Pancreas (tissue), 10 donors: ENCODE data around the gene NUAK1. TPM values are rescaled to one million over a fixed set of nuclear protein-coding genes. Genes with fewer than 3 reads are reported as not detected.
A peak's percentile ranks its signal among the peaks of the same experiment; 100 is the strongest.

ENCODE experiments used
- ATAC-seq, 4 donors: fragments of 200-7000 bp; cut with Tn5 transposase; one replicate each; pipeline versions ENCODE4 v1.8.0 to v1.9.1; 2020; ENCODE audit warnings: mild to moderate bottlenecking in 4 of 4, moderate library complexity in 4 of 4
- DNase-seq, 6 donors: peaks; one replicate each; pipeline ENCODE4 v3.0.0-alpha.2; 2020
- FAIRE-seq: peaks from 2 replicates; lab custom pipeline; 2012; peaks lifted over from hg19 to GRCh38; lab: Jason Lieb, UNC
- H3K27ac ChIP-seq, 4 donors: fragments of 200-600 bp; sonication (generic); 1 replicate in 3 of 4; 2 replicates in 1 of 4; pipeline versions ENCODE4 v1.5.0 to v1.8.0; 2020
- H3K27me3 ChIP-seq, 4 donors: fragments of 200-600 bp; one replicate each; pipeline ENCODE4 v1.8.0; 2021
- H3K36me3 ChIP-seq, 3 donors: fragments of 200-600 bp; sonication (generic) in 1 of 3; one replicate each; pipeline versions ENCODE4 v1.5.0 to v1.8.0; 2020 to 2021
- H3K4me1 ChIP-seq, 3 donors: fragments of 200-600 bp; one replicate each; pipeline ENCODE4 v1.8.0; 2021
- H3K4me3 ChIP-seq, 4 donors: fragments of 200-600 bp; sonication (generic) in 2 of 4; one replicate each; pipeline versions ENCODE4 v1.5.0 to v1.8.0; 2020 to 2021
- H3K9me3 ChIP-seq, 4 donors: fragments of 200-600 bp; one replicate each; pipeline ENCODE4 v1.8.0; 2021
- WGBS, 2 donors: extraction: QIAGEN DNeasy Blood & Tissue Kit; methylation state at CpG; one replicate each; pipeline ENCODE4 v1.1.7; 2013; 5-methylcytosine and 5-hydroxymethylcytosine counted together
- intact Hi-C, 3 donors: fragments of 100-400 bp; cut with DNase I; formaldehyde crosslinking; loops; one replicate each; pipeline versions ENCODE4 v1.11.1 to v1.14.2; 2022
- polyA plus RNA-seq, 2 donors: library from polyadenylated mRNA; stranded (reverse); fragments of 200-250 nt; gene quantifications; one replicate each; pipeline ENCODE4 v1.2.3, GENCODE V29; 2013
- total RNA-seq, 6 donors: library from RNA; stranded (reverse); fragmentation: NEBNext Ultra II Directional in 4 of 6; extraction: Animal tissue kit (Norgen Biotek cat#: 25700) in 4 of 6; gene quantifications; one replicate each; pipeline versions ENCODE4 v1.2.1 to v1.2.4, GENCODE V29; 2021 to 2023
- TF ChIP-seq, protein P1 (sequence below), 4 donors: fragments of 200-600 bp; sonication (generic) in 3 of 4; IDR thresholded peaks; one replicate each; pipeline versions ENCODE4 v1.5.0 to v1.8.0; 2021; ENCODE audit warnings: antibody characterized with exemption in 4 of 4
- donor health status: healthy with polysubstance abuse.
- donor health status: DM: no; HTN: no; CAD: no; lungs with moderate emphysema.
- donor health status: DM: no; HTN: no; CAD: no.
- donor health status: control.
- donor health status: control.
- donor health status: Bipolar disorder and iron deficiency.
- donor health status: DM: yes; HTN: yes; CAD: no.
- donor health status: DM: no; HTN: no; CAD: no.
- donor health status: DM: no; HTN: no; CAD: no.
- donor health status: DM: yes; HTN: yes; CAD: no.

NUAK1 gene
- total and polyA plus RNA-seq, 8 donors = 1.6 to 6.5 (median 2.6) TPM

GRCh38 chr12:106090591-106091445 lies 47.9 kb downstream of the NUAK1 start:
- FAIRE-seq = no peak
- Histone ChIP-seq H3K36me3 (no peaks in the 10 kb centered on the region), H3K27ac (peak overlapping the region in 2 of 4 donors; percentile 34 to 52), H3K9me3 (no peaks in the 10 kb centered on the region), H3K4me1 (no peaks in the 10 kb centered on the region), H3K4me3 (no peak overlapping the region), H3K27me3 (no peaks in the 10 kb centered on the region)
- peak in 3 of 4 donors; percentile 26 to 44 (median 37) for ATAC-seq
- DNase-seq = no peak
- TF ChIP-seq, protein P1, sequence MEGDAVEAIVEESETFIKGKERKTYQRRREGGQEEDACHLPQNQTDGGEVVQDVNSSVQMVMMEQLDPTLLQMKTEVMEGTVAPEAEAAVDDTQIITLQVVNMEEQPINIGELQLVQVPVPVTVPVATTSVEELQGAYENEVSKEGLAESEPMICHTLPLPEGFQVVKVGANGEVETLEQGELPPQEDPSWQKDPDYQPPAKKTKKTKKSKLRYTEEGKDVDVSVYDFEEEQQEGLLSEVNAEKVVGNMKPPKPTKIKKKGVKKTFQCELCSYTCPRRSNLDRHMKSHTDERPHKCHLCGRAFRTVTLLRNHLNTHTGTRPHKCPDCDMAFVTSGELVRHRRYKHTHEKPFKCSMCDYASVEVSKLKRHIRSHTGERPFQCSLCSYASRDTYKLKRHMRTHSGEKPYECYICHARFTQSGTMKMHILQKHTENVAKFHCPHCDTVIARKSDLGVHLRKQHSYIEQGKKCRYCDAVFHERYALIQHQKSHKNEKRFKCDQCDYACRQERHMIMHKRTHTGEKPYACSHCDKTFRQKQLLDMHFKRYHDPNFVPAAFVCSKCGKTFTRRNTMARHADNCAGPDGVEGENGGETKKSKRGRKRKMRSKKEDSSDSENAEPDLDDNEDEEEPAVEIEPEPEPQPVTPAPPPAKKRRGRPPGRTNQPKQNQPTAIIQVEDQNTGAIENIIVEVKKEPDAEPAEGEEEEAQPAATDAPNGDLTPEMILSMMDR (IDR thresholded peaks at IDR 0.05) = no peak
- WGBS, 2 donors = 80 to 84% methylated on average over 10 of the region's 10 CpGs
- intact Hi-C loops = no loop called here

DNA sequence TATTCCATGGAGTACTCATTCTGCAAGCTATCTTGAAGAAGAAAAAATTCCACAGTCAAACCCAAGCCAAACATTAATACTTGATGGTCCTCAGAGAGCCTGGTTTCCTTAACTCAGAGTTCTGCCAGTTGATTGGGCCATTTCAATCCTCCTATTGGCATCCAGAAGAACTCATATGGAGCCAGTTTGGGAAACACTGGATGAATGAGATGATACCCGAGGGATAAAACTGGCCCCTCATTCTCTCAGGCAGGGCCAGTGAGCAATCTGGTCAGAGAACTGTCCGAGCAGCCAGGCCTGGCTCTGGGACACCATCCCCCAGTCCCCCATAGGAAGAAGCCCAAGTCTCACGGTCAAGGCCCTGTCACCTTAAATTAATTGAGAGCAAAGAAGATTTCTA lies 48.8 kb downstream of the NUAK1 start:
- Histone ChIP-seq H3K27ac (no peak overlapping the region), H3K36me3 (no peaks in the 10 kb centered on the region), H3K4me3 (no peak overlapping the region), H3K4me1 (no peaks in the 10 kb centered on the region), H3K9me3 (no peaks in the 10 kb centered on the region), H3K27me3 (no peaks in the 10 kb centered on the region)
- intact Hi-C loops = no loop called here
- TF ChIP-seq, protein P1 (IDR thresholded peaks at IDR 0.05) = no peak
- no peak for DNase-seq
- 86 to 87% methylated on average over 3 of the region's 3 CpGs for WGBS, 2 donors
- peak in 2 of 4 donors; percentile 19 to 28 for ATAC-seq
- FAIRE-seq = no peak

DNA sequence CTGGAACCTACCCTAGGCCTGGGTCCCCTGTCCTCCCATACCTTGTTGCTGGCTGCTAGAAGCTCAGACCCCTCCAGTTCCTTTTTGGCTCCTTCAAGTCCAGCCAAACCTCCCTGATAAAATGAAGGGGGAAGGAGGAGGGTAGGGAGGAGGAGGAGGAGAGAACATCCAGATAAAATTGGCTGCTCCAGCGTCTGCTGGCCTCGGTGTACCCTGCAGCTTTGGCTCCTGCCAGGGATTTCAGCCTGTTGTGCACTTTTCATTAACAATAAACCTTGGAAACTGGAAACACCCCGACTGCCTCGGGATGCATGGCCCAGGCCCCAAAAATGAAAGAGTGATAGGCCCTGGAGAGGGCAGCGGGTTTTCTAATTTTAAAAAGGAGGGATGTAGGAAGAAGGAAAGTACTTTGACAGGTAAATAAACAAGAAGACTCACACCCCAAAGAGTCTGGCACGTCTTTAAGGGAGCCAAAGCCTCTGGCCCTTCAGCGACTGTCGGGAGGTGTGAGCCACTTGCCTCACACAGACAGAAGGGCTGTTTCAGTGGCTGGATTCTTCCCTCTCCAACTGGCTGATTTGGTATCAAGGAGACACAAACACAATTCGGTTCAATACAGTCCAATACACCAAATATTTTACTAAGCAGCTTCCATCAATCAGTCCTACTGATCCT lies 49.8 kb downstream of the NUAK1 start:
- H3K36me3 ChIP-seq = no peaks in the 10 kb centered on the region
- no peak overlapping the region for H3K27ac ChIP-seq
- DNase-seq = no peak
- intact Hi-C loops = no loop called here
- TF ChIP-seq, protein P1 (IDR thresholded peaks at IDR 0.05) = no peak
- ATAC-seq = no peak
- no peaks in the 10 kb centered on the region for H3K4me1 ChIP-seq
- H3K4me3 ChIP-seq = no peak overlapping the region
- 77 to 79% methylated on average over 9 of the region's 9 CpGs for whole genome bisulfite sequencing, 2 donors
- no peaks in the 10 kb centered on the region for H3K27me3 ChIP-seq
- H3K9me3 ChIP-seq = no peaks in the 10 kb centered on the region
- FAIRE-seq = no peak

GRCh38 chr12:106088246-106088808 lies 50.4 kb downstream of the NUAK1 start:
- Histone ChIP-seq H3K9me3 (no peaks in the 10 kb centered on the region), H3K27ac (no peak overlapping the region), H3K27me3 (no peaks in the 10 kb centered on the region), H3K4me1 (no peaks in the 10 kb centered on the region), H3K36me3 (no peaks in the 10 kb centered on the region), H3K4me3 (no peak overlapping the region)
- WGBS, 2 donors = 78 to 80% methylated on average over 4 of the region's 4 CpGs
- intact Hi-C loops = no loop called here
- FAIRE-seq (no peak), ATAC-seq (no peak), DNase-seq (no peak)
- TF ChIP-seq, protein P1 (IDR thresholded peaks at IDR 0.05) = no peak
